Trophoblast cell (in vitro differentiated cells and primary cell): Measurements from ENCODE around the gene ANGPTL5.

Experiments
- DNase-seq, 2 donors: peaks; one replicate each; pipeline ENCODE4 v3.0.0-alpha.2; 2016
- H2AFZ ChIP-seq: 2 replicates; pipeline ENCODE4 v1.6.1; 2013; ENCODE audit warnings: low read length, moderate library complexity, mild to moderate bottlenecking; ENCODE audit not compliant: insufficient read depth, poor library complexity
- H2AK5ac ChIP-seq: 2 replicates; pipeline ENCODE4 v1.6.1; 2013; ENCODE audit warnings: mild to moderate bottlenecking, low read length
- H2BK120ac ChIP-seq: 2 replicates; pipeline ENCODE4 v1.6.1; 2013; ENCODE audit warnings: low read length, mild to moderate bottlenecking, moderate library complexity; ENCODE audit not compliant: insufficient read depth, poor library complexity
- H2BK12ac ChIP-seq: 2 replicates; pipeline ENCODE4 v1.6.1; 2013; ENCODE audit warnings: mild to moderate bottlenecking, low read length, moderate library complexity
- H2BK5ac ChIP-seq: 2 replicates; pipeline ENCODE4 v1.6.1; 2013; ENCODE audit warnings: low read length, low read depth, moderate library complexity, mild to moderate bottlenecking; ENCODE audit not compliant: poor library complexity
- H3K14ac ChIP-seq: 2 replicates; pipeline ENCODE4 v1.6.1; 2013; ENCODE audit warnings: mild to moderate bottlenecking, low read length
- H3K18ac ChIP-seq: 2 replicates; pipeline ENCODE4 v1.6.1; 2013; ENCODE audit warnings: mild to moderate bottlenecking, low read length
- H3K23ac ChIP-seq: 2 replicates; pipeline ENCODE4 v1.6.1; 2013; ENCODE audit warnings: low read length
- H3K27ac ChIP-seq: 2 replicates; pipeline ENCODE4 v1.5.1; 2013; ENCODE audit warnings: low read depth, mild to moderate bottlenecking, inconsistent platforms, low read length, moderate library complexity
- H3K27me3 ChIP-seq: 2 replicates; pipeline ENCODE4 v1.6.1; 2013; ENCODE audit warnings: inconsistent platforms, mild to moderate bottlenecking, low read length, moderate library complexity; ENCODE audit not compliant: insufficient read depth
- H3K36me3 ChIP-seq, 2 experiments: 1 replicate in 1 of 2; 2 replicates in 1 of 2; pipeline ENCODE4 v1.6.1; 2013; ENCODE audit warnings: low read length in 2 of 2, mild to moderate bottlenecking in 2 of 2, moderate library complexity in 1 of 2; ENCODE audit not compliant: insufficient read depth in 2 of 2, control insufficient read depth in 1 of 2
- H3K4ac ChIP-seq: 2 replicates; pipeline ENCODE4 v1.6.1; 2013; ENCODE audit warnings: low read depth, mild to moderate bottlenecking, low read length, moderate library complexity
- H3K4me1 ChIP-seq, 2 experiments: 1 replicate in 1 of 2; 2 replicates in 1 of 2; pipeline ENCODE4 v1.6.1; 2013; ENCODE audit warnings: low read length in 2 of 2, mild to moderate bottlenecking in 2 of 2, moderate library complexity in 1 of 2; ENCODE audit not compliant: insufficient read depth in 2 of 2, control insufficient read depth in 1 of 2
- H3K4me2 ChIP-seq: 2 replicates; pipeline ENCODE4 v1.6.1; 2013; ENCODE audit warnings: inconsistent platforms, mild to moderate bottlenecking, low read length, moderate library complexity
- H3K4me3 ChIP-seq: 2 replicates; pipeline ENCODE4 v1.5.1; 2013; ENCODE audit warnings: mild to moderate bottlenecking, low read depth, low read length, inconsistent platforms
- H3K79me1 ChIP-seq: one replicate; pipeline ENCODE4 v1.6.1; 2013; ENCODE audit warnings: low read length
- H3K79me2 ChIP-seq: 2 replicates; pipeline ENCODE4 v1.6.1; 2013; ENCODE audit warnings: low read length, mild to moderate bottlenecking; ENCODE audit not compliant: control insufficient read depth, insufficient read depth, poor library complexity
- H3K9ac ChIP-seq: 2 replicates; pipeline ENCODE4 v1.6.1; 2013; ENCODE audit warnings: mild to moderate bottlenecking, low read length
- H3K9me3 ChIP-seq: 2 replicates; pipeline ENCODE4 v1.6.1; 2013; ENCODE audit warnings: low read depth, mild to moderate bottlenecking, control low read depth, inconsistent platforms, low read length; ENCODE audit not compliant: insufficient read depth
- H4K12ac ChIP-seq: 2 replicates; pipeline ENCODE4 v1.6.1; 2013; ENCODE audit warnings: low read depth, mild to moderate bottlenecking, low read length, moderate library complexity
- H4K8ac ChIP-seq: 2 replicates; pipeline ENCODE4 v1.6.1; 2013; ENCODE audit warnings: low read depth, mild to moderate bottlenecking, low read length, moderate library complexity
- H4K91ac ChIP-seq: one replicate; pipeline ENCODE4 v1.6.1; 2013; ENCODE audit warnings: low read depth, mild to moderate bottlenecking, low read length, moderate library complexity
- WGBS: extraction: QIAGEN DNeasy Blood & Tissue Kit; methylation state at CpG from one replicate; pipeline ENCODE4 v1.1.7; 2013; ENCODE audit warnings: missing lambda C conversion rate; ENCODE audit not compliant: insufficient read length, insufficient coverage; ENCODE audit errors: extremely low coverage; 5-methylcytosine and 5-hydroxymethylcytosine counted together

ANGPTL5 gene

DNA sequence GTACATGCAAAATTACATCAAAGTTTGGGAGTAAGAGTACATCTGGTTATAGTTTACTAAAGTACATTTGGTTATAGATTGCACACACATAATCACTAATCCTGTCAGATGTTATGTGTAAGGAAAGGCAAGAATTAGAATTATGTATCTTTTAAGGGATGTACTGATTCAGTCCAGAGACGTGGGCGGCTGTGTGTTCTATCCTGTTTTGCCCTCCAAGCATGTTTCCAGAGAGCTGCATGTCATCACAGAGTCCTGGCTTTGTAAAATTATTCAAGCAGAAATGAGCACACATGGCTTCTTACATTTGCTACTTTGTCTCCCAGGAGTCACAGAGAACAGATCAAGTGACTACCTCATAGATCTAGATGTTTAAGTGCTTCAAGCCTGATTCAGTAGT is 34.7 kb downstream of the ANGPTL5 start:
- no peak overlapping the region for H2AFZ ChIP-seq

DNA sequence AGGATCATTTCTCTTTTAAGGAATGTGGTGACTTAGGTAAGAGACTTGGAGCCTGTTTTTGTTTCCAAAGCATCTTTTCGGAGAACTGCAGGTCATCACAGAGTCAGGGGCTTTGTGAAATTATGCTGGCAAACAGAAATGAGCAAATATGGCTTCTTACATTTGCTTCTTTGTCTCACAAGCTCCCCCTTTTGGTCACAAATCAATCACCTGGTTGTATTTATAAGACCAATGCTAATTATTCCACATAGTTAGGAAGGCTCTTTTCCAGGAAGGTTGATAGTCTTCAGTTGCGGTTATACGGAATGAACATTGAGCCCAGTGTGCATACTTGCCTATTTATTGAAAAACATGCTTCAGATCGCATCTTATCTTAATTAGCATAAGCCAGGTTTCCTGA is 36.1 kb downstream of the ANGPTL5 start:
- Histone ChIP-seq H4K12ac (no peak overlapping the region), H2BK120ac (no peak overlapping the region), H3K9ac (no peak overlapping the region), H3K14ac (no peak overlapping the region), H2BK5ac (no peak overlapping the region), H2AFZ (no peak overlapping the region), H3K36me3 (no peaks in the 10 kb centered on the region), H3K27me3 (no peaks in the 10 kb centered on the region), H3K4me2 (no peak overlapping the region), H3K4me1 (no peaks in the 10 kb centered on the region), H3K27ac (no peak overlapping the region), H2AK5ac (no peak overlapping the region), H3K79me2 (no peaks in the 10 kb centered on the region), H2BK12ac (no peak overlapping the region), H3K9me3 (no peaks in the 10 kb centered on the region), H3K23ac (no peak overlapping the region), H4K91ac (no peak overlapping the region), H3K4me3 (no peak overlapping the region), H4K8ac (no peak overlapping the region), H3K4ac (no peak overlapping the region), H3K18ac (no peak overlapping the region), H3K79me1 (no peaks in the 10 kb centered on the region)
- peak in 1 of 2 donors; percentile 44 for DNase-seq
- WGBS: no CpG with 5 or more reads among the region's 4 CpGs

More for the DNA sequence above, 34.7 kb downstream of the ANGPTL5 start:
- H3K9me3 ChIP-seq: no peaks in the 10 kb centered on the region
- H4K8ac ChIP-seq: no peak overlapping the region
- no peaks in the 10 kb centered on the region for H3K79me1 ChIP-seq
- H2BK12ac ChIP-seq: no peak overlapping the region
- no peak overlapping the region for H3K14ac ChIP-seq
- no peak overlapping the region for H4K12ac ChIP-seq
- no peak overlapping the region for H4K91ac ChIP-seq
- no peaks in the 10 kb centered on the region for H3K4me1 ChIP-seq
- H2BK5ac ChIP-seq: no peak overlapping the region
- H3K4me3 ChIP-seq: no peak overlapping the region
- no peak overlapping the region for H3K27ac ChIP-seq
- no CpG with 5 or more reads among the region's 2 CpGs for WGBS
- no peaks in the 10 kb centered on the region for H3K36me3 ChIP-seq
- H3K9ac ChIP-seq: no peak overlapping the region
- H2AK5ac ChIP-seq: no peak overlapping the region
- no peaks in the 10 kb centered on the region for H3K79me2 ChIP-seq
- no peak overlapping the region for H3K18ac ChIP-seq
- DNase-seq: no peak
- H3K27me3 ChIP-seq: no peaks in the 10 kb centered on the region
- H3K4ac ChIP-seq: no peak overlapping the region
- no peak overlapping the region for H2BK120ac ChIP-seq
- no peak overlapping the region for H3K23ac ChIP-seq
- no peak overlapping the region for H3K4me2 ChIP-seq

DNA sequence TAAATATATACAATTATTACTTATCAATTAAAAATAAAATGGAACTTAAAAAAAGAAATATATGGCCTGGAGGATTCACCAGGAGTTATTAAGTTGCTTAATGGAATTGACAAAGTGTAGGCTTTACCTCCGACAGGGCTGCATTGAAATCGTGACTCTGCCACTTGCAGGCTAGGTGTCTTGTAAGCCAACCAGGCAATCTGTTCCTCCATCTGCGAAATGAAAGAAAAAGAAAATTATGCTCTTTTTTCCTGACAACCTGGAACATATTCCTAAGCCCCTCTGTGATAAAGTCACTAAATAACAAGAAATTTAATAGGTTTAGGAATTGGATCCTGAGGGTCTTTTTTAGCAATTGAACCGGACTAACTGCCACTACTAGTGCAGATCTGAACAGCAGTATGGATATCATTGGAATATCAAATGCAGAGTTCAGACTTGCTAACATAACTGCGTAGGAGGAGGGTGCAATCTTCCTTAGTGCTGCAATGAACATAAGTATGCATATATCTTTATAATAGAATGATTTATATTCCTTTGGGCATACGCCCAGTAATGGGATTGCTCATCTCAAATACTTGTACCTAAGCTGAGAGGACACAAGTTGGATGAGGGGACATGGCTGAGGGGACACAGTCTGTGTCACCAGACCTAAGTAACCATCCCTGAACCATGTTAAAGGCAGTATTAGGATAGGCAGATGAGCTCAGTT is 44.0 kb downstream of the ANGPTL5 start:
- Histone ChIP-seq H3K4me2 (no peak overlapping the region), H3K79me1 (no peaks in the 10 kb centered on the region), H2AFZ (no peak overlapping the region), H3K79me2 (no peaks in the 10 kb centered on the region), H2BK5ac (no peak overlapping the region), H4K91ac (no peak overlapping the region), H3K9me3 (no peaks in the 10 kb centered on the region), H3K27me3 (no peaks in the 10 kb centered on the region), H3K27ac (no peak overlapping the region), H3K18ac (no peak overlapping the region), H2BK12ac (no peak overlapping the region), H3K4me1 (no peaks in the 10 kb centered on the region), H3K9ac (no peak overlapping the region), H2BK120ac (no peak overlapping the region), H4K12ac (no peak overlapping the region), H3K36me3 (no peaks in the 10 kb centered on the region), H3K4me3 (no peak overlapping the region), H2AK5ac (no peak overlapping the region), H4K8ac (no peak overlapping the region), H3K4ac (no peak overlapping the region), H3K23ac (no peak overlapping the region), H3K14ac (no peak overlapping the region)
- DNase-seq: no peak
- no CpG with 5 or more reads among the region's 6 CpGs for WGBS

DNA sequence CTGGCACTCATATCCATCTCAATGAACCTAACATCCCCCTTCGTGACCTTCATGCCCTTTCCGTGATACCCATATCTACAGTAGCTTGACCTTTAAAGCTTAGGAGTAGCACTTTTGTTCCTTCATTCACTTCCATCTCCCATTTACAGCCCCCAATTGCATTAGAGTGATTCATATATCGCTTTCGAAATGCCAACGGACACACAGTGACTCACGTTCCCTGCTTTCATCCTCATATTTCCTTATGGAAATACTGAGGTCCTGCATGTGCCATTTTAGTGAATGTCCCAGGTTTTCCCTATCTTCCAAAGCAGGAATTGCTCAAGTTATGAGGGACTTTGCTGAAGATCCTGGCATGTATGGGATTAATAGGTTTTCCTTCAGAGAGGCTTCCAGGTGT is 45.8 kb downstream of the ANGPTL5 start:
- Histone ChIP-seq H2BK12ac (no peak overlapping the region), H2BK5ac (no peak overlapping the region), H2AFZ (no peak overlapping the region), H4K8ac (no peak overlapping the region), H3K23ac (no peak overlapping the region), H4K91ac (no peak overlapping the region), H3K4me2 (no peak overlapping the region), H3K79me2 (no peaks in the 10 kb centered on the region), H3K14ac (no peak overlapping the region), H3K4me3 (no peak overlapping the region), H3K9me3 (no peaks in the 10 kb centered on the region), H4K12ac (no peak overlapping the region), H3K36me3 (no peaks in the 10 kb centered on the region), H3K4ac (no peak overlapping the region), H3K4me1 (no peaks in the 10 kb centered on the region), H2AK5ac (no peak overlapping the region), H3K27me3 (no peaks in the 10 kb centered on the region), H3K27ac (no peak overlapping the region), H3K18ac (no peak overlapping the region), H2BK120ac (no peak overlapping the region), H3K9ac (no peak overlapping the region), H3K79me1 (no peaks in the 10 kb centered on the region)
- peak; percentile 1 to 31 for DNase-seq
- WGBS: no CpG with 5 or more reads among the region's 6 CpGs
